Activated T-cell treated with anti-CD3 and anti-CD28 coated beads, Interleukin-2, amount 50 U/mL, for 24 hours (primary cell): ENCODE results near the gene MTUS2.

ENCODE experiments used
- DNase-seq: peaks from one replicate; pipeline ENCODE4 v3.0.0-alpha.2; 2020
- H3K27ac Mint-ChIP-seq: 2 replicates; pipeline ENCODE4 v1.8.0; 2020; ENCODE audit warnings: mild to moderate bottlenecking, mixed read lengths
- H3K27me3 Mint-ChIP-seq: 2 replicates; pipeline ENCODE4 v1.8.0; 2020; ENCODE audit warnings: mixed read lengths
- H3K36me3 Mint-ChIP-seq: 2 replicates; pipeline ENCODE4 v1.8.0; 2020; ENCODE audit warnings: low read depth, mixed read lengths
- H3K4me1 Mint-ChIP-seq: 2 replicates; pipeline ENCODE4 v1.8.0; 2020; ENCODE audit warnings: low read depth, mixed read lengths
- H3K4me3 Mint-ChIP-seq: 2 replicates; pipeline ENCODE4 v1.8.0; 2020; ENCODE audit warnings: mild to moderate bottlenecking, moderate library complexity, mixed read lengths
- H3K9me3 Mint-ChIP-seq: 2 replicates; pipeline ENCODE4 v1.8.0; 2020; ENCODE audit warnings: mixed read lengths

Gene MTUS2

DNA sequence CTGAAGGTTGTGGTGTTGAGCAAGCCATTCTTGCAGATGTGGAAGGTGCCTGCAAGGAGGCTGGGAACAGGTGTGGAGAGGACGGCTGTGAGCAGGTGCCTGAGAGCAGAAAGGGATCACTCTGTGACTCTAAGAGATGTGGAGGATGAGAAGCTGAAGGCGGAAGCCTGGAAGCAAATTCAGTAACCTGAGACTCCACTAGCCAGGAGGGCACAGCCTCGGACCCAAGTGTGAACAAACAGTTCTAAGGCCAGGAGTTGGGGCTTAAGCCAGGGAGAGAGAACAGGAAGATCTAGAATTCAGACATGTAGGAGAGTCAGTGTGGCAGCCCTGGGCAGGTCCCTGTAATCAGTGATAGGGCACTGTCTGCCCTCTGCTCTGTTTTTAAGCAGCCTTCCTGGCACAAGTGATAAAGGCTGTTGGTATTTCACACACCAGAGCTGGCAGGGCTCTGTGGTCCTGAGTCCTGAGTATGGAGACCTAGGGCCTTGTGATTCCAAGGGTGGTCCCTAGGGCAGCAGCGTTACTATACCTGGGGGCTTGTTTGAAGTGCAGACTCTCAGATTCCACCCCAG is 644.1 kb downstream of the MTUS2 start:
- no peak overlapping the region for H3K27ac Mint-ChIP-seq
- DNase-seq = no peak
- H3K27me3 Mint-ChIP-seq = peaks cover 12% of the 10 kb centered on the region
- no peaks in the 10 kb centered on the region for H3K9me3 Mint-ChIP-seq
- H3K4me1 Mint-ChIP-seq = no peaks in the 10 kb centered on the region
- H3K4me3 Mint-ChIP-seq = no peak overlapping the region
- H3K36me3 Mint-ChIP-seq = no peaks in the 10 kb centered on the region

DNA sequence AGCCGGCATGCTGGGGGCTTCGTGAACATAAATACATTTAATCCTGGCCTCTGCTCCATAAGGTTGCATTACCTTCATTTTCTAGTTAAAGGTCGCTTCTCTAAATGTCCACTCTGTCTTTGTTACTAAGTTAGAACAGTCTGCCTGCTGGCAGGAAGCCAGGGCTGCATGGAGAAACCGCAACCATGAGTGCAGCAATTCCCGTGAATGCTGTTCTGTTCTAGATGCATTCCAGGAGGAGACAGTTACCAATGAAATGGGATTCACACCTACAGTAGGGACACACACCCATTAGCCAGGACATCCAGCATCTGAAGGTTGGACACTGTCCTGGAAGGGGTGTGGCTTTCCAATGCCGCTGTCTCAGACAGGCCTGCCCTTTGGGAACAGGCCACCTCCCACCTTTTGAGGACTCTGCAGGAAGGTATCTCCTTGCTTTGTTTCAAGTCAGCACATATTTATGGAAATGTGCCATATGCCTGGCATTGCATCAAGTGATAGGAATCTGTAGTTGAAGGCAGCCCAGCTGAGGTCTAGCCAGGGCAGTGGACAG is 645.7 kb downstream of the MTUS2 start:
- peaks cover 2% of the 10 kb centered on the region for H3K27me3 Mint-ChIP-seq

DNA sequence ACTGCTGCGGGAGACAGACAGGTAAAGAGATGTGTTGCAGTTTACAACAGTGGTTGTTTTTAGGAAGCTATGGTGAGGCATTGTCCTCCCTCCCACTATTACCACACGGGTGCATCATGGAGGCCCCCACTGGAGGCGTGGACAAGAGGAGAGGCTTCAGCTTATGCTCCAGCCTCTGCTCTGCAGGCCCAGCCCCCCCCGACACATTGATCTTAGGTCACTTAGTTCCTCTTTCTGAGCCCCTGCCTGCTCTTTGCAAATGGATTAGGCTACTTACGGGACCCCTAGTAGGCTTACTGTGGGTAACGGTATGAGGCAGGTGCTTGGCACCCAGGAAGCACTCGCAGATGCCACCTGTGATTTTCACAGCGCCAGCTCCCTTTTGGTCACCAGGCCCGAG is 651.4 kb downstream of the MTUS2 start:
- Mint-ChIP-seq H3K27ac (no peak overlapping the region), H3K4me1 (no peaks in the 10 kb centered on the region), H3K27me3 (peaks cover 5% of the 10 kb centered on the region), H3K9me3 (no peaks in the 10 kb centered on the region), H3K36me3 (no peaks in the 10 kb centered on the region), H3K4me3 (no peak overlapping the region)
- no peak for DNase-seq

More for the DNA sequence above, 645.7 kb downstream of the MTUS2 start:
- H3K9me3 Mint-ChIP-seq = no peaks in the 10 kb centered on the region
- no peak for DNase-seq
- no peak overlapping the region for H3K27ac Mint-ChIP-seq
- no peak overlapping the region for H3K4me3 Mint-ChIP-seq
- no peaks in the 10 kb centered on the region for H3K4me1 Mint-ChIP-seq
- H3K36me3 Mint-ChIP-seq = no peaks in the 10 kb centered on the region

GRCh38 chr13:29472332-29472961 is 652.3 kb downstream of the MTUS2 start:
- no peaks in the 10 kb centered on the region for H3K36me3 Mint-ChIP-seq
- peak; percentile 44 for DNase-seq
- no peaks in the 10 kb centered on the region for H3K9me3 Mint-ChIP-seq
- no peak overlapping the region for H3K4me3 Mint-ChIP-seq
- H3K27ac Mint-ChIP-seq = no peak overlapping the region
- no peaks in the 10 kb centered on the region for H3K4me1 Mint-ChIP-seq
- peaks cover 5% of the 10 kb centered on the region for H3K27me3 Mint-ChIP-seq

DNA sequence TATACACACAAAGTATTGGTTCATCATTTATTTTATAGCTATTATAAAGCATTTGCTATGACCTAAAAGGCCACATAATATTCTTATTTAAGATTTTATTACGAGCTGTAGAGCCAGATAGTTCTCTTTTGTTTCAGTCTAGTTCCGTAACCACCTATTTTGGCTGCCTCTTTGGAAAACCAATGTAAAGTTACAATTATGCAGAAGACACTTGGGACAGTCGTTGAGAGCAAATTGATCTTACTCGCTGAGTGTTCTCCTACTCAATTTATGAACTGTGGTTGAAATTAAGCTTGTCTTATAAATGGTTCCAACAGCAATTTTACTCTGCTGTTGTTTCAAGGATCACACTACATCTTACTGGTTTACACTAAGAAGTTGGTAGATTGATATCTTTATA is 653.0 kb downstream of the MTUS2 start:
- H3K27ac Mint-ChIP-seq = no peak overlapping the region
- H3K27me3 Mint-ChIP-seq = peaks cover 5% of the 10 kb centered on the region
- DNase-seq = no peak
- no peaks in the 10 kb centered on the region for H3K4me1 Mint-ChIP-seq
- H3K9me3 Mint-ChIP-seq = no peaks in the 10 kb centered on the region
- H3K36me3 Mint-ChIP-seq = no peaks in the 10 kb centered on the region
- no peak overlapping the region for H3K4me3 Mint-ChIP-seq

DNA sequence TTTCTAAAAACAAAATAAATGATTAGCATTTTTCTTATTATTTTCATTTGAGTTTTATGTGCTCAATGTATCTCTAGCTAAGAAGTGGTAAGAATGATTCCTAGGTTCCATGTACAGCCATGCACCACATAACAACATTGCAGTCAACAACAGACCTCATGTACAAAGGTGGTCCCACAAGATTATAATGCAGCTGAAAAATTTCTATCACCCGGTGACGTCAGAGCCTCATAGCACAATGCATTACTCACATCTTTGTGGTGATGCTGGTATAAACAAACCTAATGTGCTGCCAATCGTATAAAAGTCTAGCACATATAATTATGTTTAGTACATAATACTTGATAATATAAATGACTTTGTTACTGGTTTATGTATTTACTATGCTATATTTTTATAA is 654.9 kb downstream of the MTUS2 start:
- H3K36me3 Mint-ChIP-seq = no peaks in the 10 kb centered on the region
- H3K9me3 Mint-ChIP-seq = no peaks in the 10 kb centered on the region
- no peaks in the 10 kb centered on the region for H3K4me1 Mint-ChIP-seq
- DNase-seq = no peak
- H3K27me3 Mint-ChIP-seq = peaks cover 8% of the 10 kb centered on the region
- no peak overlapping the region for H3K27ac Mint-ChIP-seq
- H3K4me3 Mint-ChIP-seq = no peak overlapping the region

- no peaks in the 10 kb centered on the region for H3K4me1 Mint-ChIP-seq
- no peak for DNase-seq
- no peaks in the 10 kb centered on the region for H3K36me3 Mint-ChIP-seq
- H3K27me3 Mint-ChIP-seq = peaks cover 8% of the 10 kb centered on the region
- no peaks in the 10 kb centered on the region for H3K9me3 Mint-ChIP-seq
- no peak overlapping the region for H3K27ac Mint-ChIP-seq
- H3K4me3 Mint-ChIP-seq = no peak overlapping the region
Measured at GRCh38 chr13:29476046-29476445, 655.9 kb downstream of the MTUS2 start.

- Mint-ChIP-seq H3K27ac (no peak overlapping the region), H3K36me3 (no peaks in the 10 kb centered on the region), H3K27me3 (peaks cover 3% of the 10 kb centered on the region), H3K4me1 (no peaks in the 10 kb centered on the region), H3K4me3 (no peak overlapping the region), H3K9me3 (no peaks in the 10 kb centered on the region)
- DNase-seq = no peak
Measured at GRCh38 chr13:29479716-29480492, 659.8 kb downstream of the MTUS2 start.

DNA sequence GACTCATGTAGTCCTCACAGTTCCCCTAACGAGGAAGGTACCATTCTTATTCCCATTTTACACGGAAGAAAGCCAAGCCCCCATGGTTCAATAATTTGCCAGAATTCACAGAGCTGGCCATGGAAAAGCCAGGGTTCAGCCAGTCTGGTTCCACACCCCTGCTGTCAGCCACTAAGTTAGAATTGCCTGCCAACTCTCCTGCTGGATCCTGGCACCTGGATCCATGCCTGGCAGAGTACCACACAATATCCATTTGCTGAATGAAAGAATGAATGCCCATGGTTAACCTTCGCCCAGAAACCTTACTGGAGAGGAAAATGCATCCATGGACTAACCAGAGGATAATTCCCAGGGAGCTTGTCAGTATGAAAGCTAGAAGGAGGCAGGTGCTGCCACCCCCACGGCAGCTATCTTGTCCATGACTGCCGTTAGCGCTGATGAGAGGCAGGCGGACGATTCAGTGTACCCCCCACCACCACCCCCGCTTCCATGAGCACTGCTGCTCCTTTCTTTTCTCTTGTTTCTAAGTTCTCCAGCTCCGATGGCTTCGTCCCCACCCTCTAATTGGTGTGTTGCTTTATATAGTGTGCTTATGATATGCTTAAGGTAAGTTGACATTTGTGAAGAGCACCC is 660.9 kb downstream of the MTUS2 start:
- H3K4me1 Mint-ChIP-seq = no peaks in the 10 kb centered on the region
- H3K27ac Mint-ChIP-seq = no peak overlapping the region
- no peaks in the 10 kb centered on the region for H3K36me3 Mint-ChIP-seq

GRCh38 chr13:29481603-29482002 is 661.5 kb downstream of the MTUS2 start:
- Mint-ChIP-seq H3K4me1 (no peaks in the 10 kb centered on the region), H3K9me3 (no peaks in the 10 kb centered on the region), H3K27ac (no peak overlapping the region), H3K4me3 (no peak overlapping the region), H3K36me3 (no peaks in the 10 kb centered on the region), H3K27me3 (peaks cover 3% of the 10 kb centered on the region)
- DNase-seq = no peak

More for the DNA sequence above, 660.9 kb downstream of the MTUS2 start:
- Mint-ChIP-seq H3K4me3 (no peak overlapping the region), H3K27me3 (peaks cover 3% of the 10 kb centered on the region), H3K9me3 (no peaks in the 10 kb centered on the region)
- no peak for DNase-seq

- Mint-ChIP-seq H3K27ac (no peak overlapping the region), H3K4me1 (no peaks in the 10 kb centered on the region), H3K9me3 (no peaks in the 10 kb centered on the region), H3K27me3 (peaks cover 9% of the 10 kb centered on the region), H3K4me3 (no peak overlapping the region), H3K36me3 (no peaks in the 10 kb centered on the region)
- no peak for DNase-seq
Measured at GRCh38 chr13:29482504-29482903, 662.4 kb downstream of the MTUS2 start.

GRCh38 chr13:29483211-29483610 is 663.1 kb downstream of the MTUS2 start:
- Mint-ChIP-seq H3K27me3 (peaks cover 16% of the 10 kb centered on the region), H3K36me3 (no peaks in the 10 kb centered on the region)

DNA sequence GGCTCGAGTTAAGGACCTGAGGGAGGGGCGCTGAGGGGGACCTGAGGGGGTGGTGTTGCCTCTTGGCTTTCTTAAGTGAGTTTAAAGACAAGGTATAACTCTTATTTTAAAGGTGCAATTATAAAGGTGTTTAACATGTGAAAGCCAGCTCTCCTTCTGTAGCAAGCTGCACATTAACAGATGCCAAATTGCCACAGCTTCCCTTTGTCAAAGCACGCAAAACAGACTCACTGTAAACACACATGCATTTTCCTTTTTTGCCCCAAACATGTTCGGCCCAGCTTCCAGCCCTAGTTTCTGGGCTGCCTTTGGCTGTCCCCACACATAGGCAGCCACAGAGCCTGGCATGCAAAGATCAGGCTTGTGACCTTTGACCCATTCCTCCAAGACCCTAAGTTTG is 663.5 kb downstream of the MTUS2 start:
- H3K4me3 Mint-ChIP-seq = no peak overlapping the region
- no peak for DNase-seq
- H3K36me3 Mint-ChIP-seq = no peaks in the 10 kb centered on the region
- peaks cover 15% of the 10 kb centered on the region for H3K27me3 Mint-ChIP-seq
- no peak overlapping the region for H3K27ac Mint-ChIP-seq
- no peaks in the 10 kb centered on the region for H3K4me1 Mint-ChIP-seq
- H3K9me3 Mint-ChIP-seq = no peaks in the 10 kb centered on the region

More at GRCh38 chr13:29483211-29483610, 663.1 kb downstream of the MTUS2 start:
- Mint-ChIP-seq H3K4me1 (no peaks in the 10 kb centered on the region), H3K27ac (no peak overlapping the region), H3K4me3 (no peak overlapping the region), H3K9me3 (no peaks in the 10 kb centered on the region)
- DNase-seq = no peak

GRCh38 chr13:29484236-29484635 is 664.1 kb downstream of the MTUS2 start:
- Mint-ChIP-seq H3K27ac (no peak overlapping the region), H3K27me3 (peaks cover 17% of the 10 kb centered on the region), H3K9me3 (no peaks in the 10 kb centered on the region), H3K4me1 (no peaks in the 10 kb centered on the region), H3K4me3 (no peak overlapping the region), H3K36me3 (no peaks in the 10 kb centered on the region)
- no peak for DNase-seq
